ENCODE data around the gene COQ4.
"Not testable (repeated sequence)": the region's sequence is repeated elsewhere in the genome, so short reads cannot be mapped to it uniquely, and the experiment has no call there.

Gene COQ4

DNA sequence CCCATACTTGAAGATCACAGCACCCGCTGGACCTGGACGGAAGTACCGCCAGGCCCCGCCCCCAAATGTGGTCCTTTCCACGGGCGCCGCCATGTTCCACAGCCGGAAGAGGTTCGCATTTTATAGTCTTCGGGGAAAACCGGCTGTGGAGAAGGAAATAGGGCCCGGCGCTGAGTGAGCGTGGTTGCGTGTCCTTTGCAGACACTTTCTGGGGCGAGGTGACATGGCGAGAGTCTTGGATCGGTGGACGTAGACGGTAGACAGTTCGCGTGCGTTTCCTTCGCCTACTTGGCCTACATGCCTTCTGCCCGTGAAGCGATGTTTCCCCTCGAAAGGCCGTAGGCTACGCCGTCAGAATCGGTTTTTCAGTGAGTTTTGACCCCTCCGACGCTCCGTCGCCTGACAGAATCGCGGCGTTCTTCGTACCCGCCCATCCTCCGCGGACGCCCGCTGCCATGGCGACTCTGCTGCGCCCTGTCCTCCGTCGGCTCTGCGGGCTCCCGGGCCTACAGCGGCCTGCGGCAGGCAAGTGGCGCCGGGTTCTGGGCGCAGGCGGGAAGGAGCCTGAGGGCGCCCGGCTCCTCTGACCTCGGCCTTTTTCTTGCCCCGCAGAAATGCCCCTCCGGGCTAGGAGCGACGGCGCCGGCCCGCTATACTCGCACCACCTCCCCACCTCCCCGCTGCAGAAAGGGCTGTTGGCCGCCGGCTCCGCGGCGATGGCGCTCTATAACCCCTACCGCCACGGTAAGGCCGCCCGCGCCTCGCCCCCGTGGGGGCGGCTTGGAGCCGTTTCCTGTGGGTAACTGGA is at the start of gene COQ4, which contains the start of gene TRUB2:
Gene COQ4 (plus strand): TSS at position 436 of the 808 bp plus-strand sequence. CDS start 20 bp downstream, at position 456.
Gene TRUB2 (minus strand): TSS at position 44 of the 808 bp plus-strand sequence. CDS start 39 bp downstream, at position 5.
- DNase-seq (ENCODE audit: low read depth in 3 of 3) = peak; percentile 85 to 94 (median 87)

DNA sequence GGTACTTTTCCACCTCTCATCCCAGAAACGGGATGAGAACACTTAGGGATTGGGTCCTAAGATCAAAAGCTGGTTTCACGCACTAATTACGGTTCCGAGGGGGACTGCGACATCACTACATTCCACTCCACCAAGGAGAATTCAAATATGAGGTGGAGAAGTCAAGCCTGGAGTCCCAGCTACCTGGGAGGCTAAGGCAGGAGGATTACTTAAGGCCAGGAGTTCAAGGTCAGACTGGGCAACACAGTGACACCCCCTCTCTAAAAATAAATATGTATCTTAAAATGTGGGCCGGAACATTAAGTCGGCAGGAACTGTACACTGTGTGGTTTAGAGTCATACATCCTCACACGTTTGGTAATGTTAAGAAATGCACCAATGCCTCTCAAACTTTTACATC is 48.4 kb upstream of the COQ4 start:
- no peak for DNase-seq (ENCODE audit: low read depth in 3 of 3)

DNA sequence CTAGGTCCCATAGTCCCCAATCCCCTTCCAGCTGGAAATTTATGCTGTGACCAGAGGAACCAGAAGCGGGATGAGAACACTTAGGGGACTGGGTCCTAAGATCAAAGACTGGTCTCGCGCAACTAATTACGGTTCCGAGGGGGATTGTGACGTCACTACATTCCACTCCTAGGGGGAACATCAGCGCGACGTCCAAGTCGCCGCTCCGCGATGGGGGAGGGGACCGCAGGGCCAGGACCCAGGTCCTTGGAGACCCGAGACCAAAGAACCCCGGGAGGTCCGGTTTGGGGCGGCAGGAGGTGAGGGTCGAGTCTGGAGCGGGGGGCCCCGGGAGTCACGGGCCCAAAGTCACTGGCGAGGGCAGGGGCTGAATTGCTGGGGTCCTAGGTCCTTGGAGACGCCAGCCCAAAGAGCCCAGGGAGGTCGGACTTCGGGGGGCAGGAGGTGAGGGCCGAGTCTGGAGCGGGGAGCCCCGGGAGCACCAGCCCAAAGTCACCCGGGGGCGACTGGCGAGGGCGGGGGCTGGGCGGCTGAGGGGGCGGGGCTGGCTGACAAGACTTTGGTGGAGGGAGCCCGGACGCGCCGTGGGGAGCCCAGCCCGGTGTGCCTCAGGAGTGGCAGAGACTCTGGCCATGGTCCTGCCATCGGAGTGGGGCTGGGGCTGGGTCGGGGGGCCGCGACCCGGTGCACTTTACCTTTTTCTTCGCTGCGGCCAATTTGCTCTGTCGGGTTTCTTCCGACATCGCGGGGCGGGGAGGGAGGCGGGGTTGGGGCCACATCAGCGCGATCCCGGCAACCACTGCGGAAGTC is 47.2 kb upstream of the COQ4 start, which contains the start of gene GOLGA2:
Gene GOLGA2 (minus strand): TSS at position 810 of the 810 bp plus-strand sequence. CDS start 31 bp downstream, at position 779.
- DNase-seq (ENCODE audit: low read depth in 3 of 3) = no peak

DNA sequence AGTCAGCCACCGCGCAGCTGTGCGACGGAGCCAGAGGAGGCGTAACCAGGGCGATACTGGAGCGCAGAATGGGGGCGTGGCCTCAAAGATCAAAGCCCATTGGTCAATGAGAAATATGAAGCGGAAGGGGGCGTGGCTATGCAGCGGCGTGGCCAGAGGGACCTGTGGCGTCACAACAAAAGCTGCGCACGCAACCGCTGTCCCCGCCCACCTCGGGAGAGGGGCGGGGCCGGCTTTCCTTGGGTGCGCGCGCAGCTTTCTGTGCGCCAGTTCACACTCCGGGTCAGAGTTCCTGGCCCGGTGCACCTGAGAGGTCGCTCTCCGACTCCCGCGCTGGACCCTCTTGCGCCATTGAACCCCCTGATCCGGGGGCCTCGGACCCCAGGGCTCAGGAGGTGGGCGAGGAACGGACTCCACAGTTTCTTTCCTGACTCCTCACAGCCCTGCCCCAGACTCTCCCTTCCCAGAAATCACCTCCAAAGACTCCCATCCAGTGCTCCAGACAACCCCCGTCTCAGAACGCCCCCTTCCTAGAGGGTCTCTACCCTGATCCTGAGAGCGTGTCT is 46.5 kb upstream of the COQ4 start, which contains the start of gene SWI5:
Gene SWI5 (plus strand): TSS at position 269 of the 566 bp plus-strand sequence.
- peak; percentile 100 for DNase-seq (ENCODE audit: low read depth in 3 of 3)

DNA sequence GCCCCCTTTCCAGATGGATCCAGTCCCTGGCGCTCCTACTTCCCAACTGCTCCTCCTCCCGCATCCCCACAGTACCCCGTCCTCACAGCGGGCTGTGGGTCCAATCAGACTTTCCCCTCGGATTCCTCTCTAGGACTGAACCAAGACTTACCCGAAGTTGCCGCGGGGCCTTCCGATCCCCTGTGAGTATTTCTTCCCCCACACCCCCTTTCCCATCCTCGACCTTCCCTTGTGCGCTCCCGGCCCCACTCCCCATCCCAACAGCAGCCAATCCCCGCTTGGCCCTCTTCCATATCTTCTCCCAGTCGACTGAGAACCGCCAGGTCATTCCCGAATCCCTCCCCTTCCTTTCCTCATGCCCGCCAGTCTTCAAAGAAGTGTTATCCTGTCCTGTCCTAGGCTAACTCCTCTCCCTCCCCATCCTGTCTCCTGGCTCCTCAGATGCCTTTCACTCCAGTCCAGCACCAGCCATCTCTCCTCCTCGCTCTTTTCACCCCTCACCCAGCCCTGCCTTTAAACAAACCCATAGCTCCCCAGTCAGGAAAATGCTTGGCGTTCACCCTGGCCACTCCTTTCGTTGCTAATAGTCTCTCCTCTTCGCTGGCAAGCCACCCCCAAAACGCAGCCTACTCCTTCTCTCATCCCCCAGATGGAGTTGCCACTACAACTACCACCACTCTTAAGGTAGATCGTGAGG is 45.9 kb upstream of the COQ4 start:
- no peak for DNase-seq (ENCODE audit: low read depth in 3 of 3)

DNA sequence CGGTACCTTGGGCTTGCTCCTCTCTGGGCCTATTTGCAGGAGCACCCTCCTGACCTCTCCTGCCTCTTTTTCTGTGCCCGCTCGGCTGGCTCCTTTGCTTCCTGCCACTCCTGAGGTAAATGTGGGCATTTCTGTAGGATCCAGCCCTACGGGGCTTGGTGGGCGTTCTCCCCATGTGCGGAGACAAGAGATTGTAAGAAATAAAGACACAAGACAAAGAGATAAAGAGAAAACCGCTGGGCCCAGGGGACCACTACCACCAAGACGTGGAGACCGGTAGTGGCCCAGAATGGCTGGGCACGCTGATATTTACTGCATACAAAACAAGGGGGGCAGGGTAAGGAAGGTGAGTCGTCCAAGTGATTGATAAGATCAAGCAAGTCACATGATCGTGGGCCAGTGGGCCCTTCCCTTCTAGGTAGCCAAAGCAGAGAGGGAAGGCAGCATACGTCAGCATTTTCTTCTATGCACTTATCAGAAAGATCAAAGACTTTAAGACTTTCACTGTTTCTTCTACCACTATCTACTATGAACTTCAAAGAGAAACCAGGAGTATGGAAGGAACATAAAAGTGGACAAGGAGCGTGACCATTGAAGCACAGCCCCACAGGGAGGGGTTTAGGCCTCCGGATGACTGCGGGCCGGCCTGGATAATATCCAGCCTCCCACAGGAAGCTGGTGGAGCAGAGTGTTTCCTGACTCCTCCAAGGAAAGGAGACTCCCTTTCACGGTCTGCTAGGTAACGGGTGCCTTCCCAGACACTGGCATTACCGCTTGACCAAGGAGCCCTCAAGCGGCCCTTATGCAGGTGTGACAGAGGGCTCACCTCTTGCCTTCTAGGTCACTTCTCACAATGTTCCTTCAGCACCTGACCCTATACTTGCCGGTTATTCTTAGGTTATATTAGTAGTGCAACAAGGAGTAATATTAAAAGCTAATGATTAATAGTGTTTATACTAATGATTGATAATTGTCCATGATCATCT is 43.3 kb upstream of the COQ4 start:
- not testable (repeated sequence) for DNase-seq (ENCODE audit: low read depth in 3 of 3)

DNA sequence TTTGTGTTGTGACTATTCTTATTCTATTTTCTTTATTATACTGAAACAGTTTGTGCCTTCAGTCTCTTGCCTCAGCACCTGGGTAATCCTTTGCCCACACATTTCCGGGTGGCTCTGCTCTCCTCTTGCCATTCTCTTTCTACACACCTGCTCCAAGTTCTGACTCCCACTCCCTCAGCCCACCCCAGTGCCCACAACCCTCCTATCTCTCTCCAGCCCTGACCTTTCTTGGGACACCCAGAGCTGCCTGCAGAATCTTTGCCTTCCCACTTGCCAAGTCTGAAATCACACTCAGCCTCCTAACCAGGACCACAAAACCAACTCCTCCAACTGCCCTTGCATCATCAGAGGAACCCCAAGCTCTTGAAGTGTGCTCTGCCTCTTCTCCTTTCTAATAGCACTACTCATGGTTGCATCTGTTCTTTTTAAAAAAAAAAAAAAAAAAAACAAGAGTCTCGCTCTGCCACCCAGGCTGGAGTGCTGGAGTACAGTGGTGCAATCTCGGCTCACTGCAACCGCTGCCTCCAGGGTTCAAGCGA is 42.5 kb upstream of the COQ4 start:
- DNase-seq (ENCODE audit: low read depth in 3 of 3) = no peak

DNA sequence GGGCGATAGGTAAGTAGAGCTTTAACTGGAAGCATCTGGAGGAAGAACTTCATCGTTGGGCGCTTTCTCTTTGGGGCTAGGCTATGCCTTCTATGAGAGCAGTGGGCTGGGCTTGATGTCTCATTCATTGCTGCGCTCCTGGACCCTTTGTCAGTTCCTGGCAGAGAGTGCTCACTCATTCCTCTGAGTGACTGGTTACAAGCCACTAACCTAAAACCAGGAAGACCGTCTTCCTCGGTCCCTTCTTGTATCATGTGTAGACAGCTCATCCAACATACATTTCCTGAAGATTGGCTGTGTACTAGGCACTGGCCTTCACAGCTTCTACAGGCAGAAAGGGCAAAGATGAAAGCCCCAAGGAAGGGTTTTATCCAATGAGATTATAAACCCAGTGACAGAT is 40.1 kb upstream of the COQ4 start:
- no peak for DNase-seq (ENCODE audit: low read depth in 3 of 3)

DNA sequence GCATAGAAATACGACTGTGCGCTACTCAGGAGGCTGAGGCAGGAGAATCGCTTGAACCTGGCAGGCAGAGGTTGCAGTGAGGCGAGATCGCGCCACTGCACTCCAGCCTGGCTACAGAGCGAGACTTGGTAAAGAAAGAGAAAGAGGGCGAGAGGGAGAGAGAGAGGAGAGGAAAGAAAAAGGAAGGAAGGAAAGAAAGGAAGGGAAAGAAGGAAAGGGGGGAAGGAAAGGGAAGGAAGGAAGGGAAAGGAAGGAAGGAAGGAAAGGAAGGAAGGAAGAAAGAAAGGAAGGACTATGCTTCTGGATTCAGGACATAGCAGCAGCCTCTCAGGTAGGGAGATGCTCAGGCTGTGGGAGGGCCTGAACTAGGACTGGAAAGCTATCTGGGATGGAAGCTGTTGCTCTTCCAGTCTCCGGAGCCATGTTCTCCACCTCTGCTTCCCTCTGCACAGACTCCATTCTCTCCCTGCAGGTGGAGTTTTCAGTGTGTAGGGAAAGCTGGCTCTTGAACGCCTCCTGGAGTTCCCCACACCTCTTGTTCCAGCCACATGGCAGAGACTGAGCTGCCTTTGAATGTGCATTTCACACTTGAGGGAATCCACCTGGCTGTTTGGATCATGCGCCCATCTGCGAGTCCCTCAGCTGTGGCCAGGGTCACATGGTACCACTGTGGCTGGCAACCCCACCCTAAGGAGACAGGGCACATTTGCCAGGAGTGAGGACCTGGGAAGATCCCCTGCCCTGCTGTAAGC is 37.4 kb upstream of the COQ4 start:
- no peak for DNase-seq (ENCODE audit: low read depth in 3 of 3)

DNA sequence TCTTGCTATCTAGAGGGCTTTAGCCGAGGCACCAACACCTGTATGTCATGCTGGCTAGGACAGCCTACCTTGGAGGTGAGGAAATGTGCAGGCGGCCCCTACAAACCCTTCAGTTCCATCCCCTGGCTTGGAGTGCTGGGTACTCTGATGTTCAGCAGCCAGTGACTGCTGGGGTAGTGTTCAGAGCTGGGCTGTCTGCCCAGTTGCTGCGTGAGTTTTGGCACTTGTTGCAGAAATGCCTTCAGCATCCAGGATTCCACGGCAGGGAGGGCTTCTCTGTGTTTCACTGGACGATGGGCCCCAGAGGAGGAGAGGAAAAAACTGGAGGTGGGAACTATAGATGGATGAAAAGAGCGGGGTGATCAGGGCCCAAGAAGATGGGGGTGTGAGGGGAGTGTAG is 36.2 kb upstream of the COQ4 start:
- no peak for DNase-seq (ENCODE audit: low read depth in 3 of 3)

DNA sequence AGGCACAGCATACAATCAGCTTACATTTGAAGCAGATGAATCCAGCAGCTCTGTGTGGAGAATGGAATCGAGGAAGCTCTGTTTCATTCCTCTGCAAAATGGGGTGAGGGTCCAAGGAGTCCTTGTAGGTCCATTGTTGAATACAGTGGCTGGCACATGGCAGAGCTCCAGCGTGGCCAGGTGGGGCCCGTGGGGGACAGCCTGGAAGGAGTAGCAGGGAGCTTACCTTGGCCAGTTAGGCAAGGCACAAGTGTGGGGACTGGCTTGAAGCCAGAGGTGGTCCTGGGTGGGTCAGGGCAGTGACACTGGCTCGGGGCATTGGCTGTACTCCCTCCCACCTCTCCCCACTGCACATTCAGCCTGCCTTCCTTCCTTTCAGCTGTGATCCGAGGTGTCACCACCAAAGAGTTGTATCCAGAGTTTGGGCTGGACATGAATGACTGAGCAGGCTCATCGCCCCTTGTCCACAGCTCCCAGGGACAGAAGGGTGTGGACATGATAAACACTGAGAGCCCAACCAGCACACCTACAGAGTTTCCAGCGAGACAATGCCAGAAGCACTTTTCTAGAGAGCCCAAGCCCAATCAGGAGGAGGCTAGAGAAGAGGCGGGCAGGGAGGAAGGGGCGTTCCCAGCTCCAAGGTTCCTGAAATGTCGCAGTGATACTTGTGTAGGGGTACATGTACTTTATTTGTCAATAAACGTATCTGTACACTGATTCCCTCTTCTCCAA is 34.2 kb upstream of the COQ4 start:
- DNase-seq (ENCODE audit: low read depth in 3 of 3) = no peak

DNA sequence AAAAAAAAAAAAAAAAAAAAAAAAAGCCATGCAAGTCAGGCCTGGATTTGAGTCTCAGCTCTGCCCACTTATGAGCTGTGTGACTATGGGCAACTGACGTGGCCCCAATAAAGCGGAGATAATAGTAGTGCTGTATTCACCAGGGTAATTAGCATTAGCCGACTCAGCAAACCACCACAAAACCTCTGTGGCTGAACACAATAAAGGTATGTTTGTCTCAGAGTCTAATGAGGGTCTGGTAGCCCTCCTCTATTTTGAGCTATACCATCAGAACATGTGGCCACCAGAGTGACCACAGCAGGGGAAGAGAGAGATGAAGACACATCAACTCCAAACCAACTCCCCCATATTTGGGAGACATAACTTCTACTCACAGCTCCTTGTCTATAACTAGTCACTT is 30.6 kb upstream of the COQ4 start:
- DNase-seq (ENCODE audit: low read depth in 3 of 3) = no peak

DNA sequence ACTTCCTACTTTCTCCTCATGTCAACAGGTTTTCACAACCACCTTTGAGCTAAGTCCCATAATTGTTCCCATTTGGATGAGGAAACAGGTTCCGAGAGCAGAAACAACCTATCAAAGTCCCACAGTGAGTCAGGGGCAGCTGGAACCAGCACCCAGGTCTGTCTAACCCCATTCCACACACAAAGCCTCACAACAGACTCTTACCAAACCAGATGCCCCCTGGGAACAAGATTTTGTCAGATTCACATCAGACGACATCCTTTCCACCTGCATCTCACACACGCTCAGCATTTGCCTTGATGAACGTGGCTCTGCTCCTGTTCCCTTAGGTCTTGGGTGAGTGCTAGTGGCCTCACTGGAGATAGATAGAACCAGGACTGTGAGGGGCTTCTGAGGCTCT is 29.5 kb upstream of the COQ4 start:
- DNase-seq (ENCODE audit: low read depth in 3 of 3) = no peak

DNA sequence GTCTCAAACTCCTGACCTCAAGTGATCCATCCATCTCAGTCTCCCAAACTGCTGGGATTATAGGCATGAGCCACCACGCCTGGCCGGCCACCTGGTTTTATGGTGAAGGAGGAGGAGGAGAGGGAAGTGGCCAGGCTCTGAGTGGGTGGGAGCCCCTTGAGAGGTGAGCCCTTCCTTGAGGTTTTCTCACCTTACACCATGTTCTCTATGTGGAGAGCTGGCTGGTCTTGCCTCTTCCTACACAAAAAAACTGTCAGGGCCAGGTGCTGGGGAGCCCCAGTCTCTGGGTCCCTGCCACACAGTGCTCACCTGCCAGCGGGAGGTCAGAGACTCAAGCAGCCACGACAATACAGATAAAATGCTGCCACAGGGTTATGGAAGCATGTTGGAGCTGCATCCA is 28.5 kb upstream of the COQ4 start:
- no peak for DNase-seq (ENCODE audit: low read depth in 3 of 3)

DNA sequence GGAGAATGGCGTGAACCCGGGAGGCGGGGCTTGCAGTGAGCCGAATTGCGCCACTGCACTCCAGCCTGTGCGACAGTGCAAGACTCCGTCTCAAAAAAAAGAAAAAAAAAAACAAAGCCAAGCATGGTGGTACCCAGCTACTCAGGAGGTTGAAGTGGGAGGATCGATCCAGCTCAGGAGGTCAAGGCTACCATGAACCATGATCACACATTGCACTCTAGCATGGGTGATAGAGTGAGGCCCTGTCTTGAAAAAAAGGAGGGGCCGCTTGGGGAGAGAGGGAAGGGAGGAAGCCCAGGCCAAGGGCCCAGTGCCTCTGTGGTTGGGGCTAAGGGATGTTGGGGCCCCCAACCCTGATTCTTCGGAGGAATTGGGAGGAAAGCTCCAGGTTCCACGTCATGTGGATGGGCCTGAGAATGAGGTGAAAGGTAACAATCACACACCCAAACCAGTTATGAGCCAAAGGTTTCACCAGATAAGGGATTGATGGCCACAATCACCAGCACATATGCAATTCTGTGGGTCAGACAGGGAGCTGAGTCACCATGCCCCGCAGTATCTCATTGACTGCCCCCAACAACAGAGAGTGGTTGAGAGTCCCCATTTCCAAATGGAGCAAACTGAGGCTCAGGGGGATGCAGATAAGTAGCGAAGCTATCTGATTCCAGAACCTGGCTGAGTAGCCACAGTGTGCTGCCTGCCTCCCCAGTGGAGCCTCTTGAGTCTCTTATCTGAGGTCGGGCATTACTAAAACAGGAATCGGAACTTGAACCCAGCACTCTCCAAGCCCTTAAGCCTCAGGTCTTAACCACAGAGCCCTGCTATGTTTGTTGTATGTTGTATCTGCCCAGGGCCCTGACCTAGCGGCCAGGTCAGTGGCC is 26.1 kb upstream of the COQ4 start:
- no peak for DNase-seq (ENCODE audit: low read depth in 3 of 3)

DNA sequence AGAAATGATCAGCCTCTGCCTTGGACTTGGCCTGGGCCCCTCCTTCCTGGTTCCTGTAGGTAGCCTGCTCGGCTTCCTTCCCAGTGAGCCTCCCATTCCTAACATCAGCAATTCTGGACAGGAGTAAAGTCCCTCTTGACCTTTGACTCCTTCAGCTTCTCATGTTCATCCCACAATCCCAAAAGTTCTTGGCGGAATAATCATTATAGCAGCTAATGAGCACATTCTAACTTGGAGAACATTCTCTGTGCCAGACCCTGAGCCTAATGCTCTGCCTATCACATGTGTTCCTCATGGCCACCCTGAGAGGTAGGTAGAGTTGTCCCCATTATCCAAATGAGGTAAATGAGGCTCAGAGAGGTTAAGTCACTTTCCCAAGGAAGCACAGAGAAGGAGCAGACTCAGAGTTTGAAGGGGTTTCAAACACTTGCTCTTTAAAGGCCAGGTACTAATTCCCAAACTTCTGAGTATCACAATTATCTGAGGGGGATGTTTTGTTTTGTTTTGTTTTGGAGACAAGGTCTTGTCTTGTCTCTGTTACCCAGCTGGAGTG is 25.3 kb upstream of the COQ4 start:
- no peak for DNase-seq (ENCODE audit: low read depth in 3 of 3)
